ENCODE results near the gene CNTNAP2. TPM values are rescaled to one million over a fixed set of nuclear protein-coding genes. Genes with fewer than 3 reads are reported as not detected.

CNTNAP2 gene
- total and polyA plus RNA-seq, 4 donors: 0.14 to 2.3 (median 1.1) TPM

DNA sequence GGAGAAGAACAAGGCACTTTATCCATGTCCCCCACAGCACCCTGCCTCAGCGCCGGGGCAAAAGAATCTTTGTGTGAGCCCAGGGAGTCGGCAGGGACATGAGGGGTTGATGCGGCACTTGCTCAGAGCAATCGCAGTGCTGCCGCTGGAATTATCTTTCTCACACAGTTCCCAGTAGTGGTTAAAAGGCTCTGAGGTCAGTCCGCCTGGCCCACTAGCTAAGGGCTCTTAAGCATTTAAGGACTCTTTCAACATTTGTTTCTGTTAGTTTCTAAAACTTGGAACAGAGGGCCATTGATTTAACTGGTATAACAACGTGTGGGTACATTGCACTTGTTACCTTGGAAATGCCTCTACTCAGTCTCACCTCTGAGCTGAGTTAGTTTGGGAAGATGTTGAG, 2266.0 kb downstream of the CNTNAP2 start (continued):
- TF ChIP-seq, protein P1, sequence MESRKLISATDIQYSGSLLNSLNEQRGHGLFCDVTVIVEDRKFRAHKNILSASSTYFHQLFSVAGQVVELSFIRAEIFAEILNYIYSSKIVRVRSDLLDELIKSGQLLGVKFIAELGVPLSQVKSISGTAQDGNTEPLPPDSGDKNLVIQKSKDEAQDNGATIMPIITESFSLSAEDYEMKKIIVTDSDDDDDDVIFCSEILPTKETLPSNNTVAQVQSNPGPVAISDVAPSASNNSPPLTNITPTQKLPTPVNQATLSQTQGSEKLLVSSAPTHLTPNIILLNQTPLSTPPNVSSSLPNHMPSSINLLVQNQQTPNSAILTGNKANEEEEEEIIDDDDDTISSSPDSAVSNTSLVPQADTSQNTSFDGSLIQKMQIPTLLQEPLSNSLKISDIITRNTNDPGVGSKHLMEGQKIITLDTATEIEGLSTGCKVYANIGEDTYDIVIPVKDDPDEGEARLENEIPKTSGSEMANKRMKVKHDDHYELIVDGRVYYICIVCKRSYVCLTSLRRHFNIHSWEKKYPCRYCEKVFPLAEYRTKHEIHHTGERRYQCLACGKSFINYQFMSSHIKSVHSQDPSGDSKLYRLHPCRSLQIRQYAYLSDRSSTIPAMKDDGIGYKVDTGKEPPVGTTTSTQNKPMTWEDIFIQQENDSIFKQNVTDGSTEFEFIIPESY (IDR thresholded peaks at IDR 0.05): no peak
- TF ChIP-seq RXRA (IDR thresholded peaks at IDR 0.05) (no peak), GABPA (IDR thresholded peaks at IDR 0.05 in 1 of 2, conservative IDR thresholded peaks at IDR 0.05 in 1 of 2) (no peak)

DNA sequence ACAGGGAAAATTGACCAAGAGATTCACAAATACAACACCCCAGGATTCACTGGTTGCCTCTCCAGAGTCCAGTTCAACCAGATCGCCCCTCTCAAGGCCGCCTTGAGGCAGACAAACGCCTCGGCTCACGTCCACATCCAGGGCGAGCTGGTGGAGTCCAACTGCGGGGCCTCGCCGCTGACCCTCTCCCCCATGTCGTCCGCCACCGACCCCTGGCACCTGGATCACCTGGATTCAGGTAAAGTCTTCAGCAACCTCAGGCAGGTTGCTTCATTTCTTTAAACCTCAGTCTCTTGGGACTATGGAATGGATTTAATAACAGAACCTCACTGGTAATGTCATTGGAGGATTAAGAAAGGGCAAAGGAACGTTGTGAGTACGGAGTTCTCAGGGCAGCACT, 2267.1 kb downstream of the CNTNAP2 start:
- no peak for DNase-seq (ENCODE audit: low spot score)
- TF ChIP-seq GABPA (IDR thresholded peaks at IDR 0.05 in 1 of 2, conservative IDR thresholded peaks at IDR 0.05 in 1 of 2): no peak
- TF ChIP-seq, protein P1 (IDR thresholded peaks at IDR 0.05): no peak
- TF ChIP-seq, protein P2, sequence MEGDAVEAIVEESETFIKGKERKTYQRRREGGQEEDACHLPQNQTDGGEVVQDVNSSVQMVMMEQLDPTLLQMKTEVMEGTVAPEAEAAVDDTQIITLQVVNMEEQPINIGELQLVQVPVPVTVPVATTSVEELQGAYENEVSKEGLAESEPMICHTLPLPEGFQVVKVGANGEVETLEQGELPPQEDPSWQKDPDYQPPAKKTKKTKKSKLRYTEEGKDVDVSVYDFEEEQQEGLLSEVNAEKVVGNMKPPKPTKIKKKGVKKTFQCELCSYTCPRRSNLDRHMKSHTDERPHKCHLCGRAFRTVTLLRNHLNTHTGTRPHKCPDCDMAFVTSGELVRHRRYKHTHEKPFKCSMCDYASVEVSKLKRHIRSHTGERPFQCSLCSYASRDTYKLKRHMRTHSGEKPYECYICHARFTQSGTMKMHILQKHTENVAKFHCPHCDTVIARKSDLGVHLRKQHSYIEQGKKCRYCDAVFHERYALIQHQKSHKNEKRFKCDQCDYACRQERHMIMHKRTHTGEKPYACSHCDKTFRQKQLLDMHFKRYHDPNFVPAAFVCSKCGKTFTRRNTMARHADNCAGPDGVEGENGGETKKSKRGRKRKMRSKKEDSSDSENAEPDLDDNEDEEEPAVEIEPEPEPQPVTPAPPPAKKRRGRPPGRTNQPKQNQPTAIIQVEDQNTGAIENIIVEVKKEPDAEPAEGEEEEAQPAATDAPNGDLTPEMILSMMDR (IDR thresholded peaks at IDR 0.05; ENCODE audit: low read depth, low read length, missing input control): no peak
- TF ChIP-seq, protein P3, sequence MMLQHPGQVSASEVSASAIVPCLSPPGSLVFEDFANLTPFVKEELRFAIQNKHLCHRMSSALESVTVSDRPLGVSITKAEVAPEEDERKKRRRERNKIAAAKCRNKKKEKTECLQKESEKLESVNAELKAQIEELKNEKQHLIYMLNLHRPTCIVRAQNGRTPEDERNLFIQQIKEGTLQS (IDR thresholded peaks at IDR 0.05): no peak
- no peak for TF ChIP-seq EGR1 (IDR thresholded peaks at IDR 0.05; ENCODE audit: low read depth in 2 of 2)
- TF ChIP-seq FOXA1 (IDR thresholded peaks at IDR 0.05): no peak
- no peak for TF ChIP-seq HNF4A (conservative IDR thresholded peaks at IDR 0.05)
- TF ChIP-seq RAD21 (IDR thresholded peaks at IDR 0.05): no peak
- no peak for TF ChIP-seq YY1 (IDR thresholded peaks at IDR 0.05)
- TF ChIP-seq, protein P4, sequence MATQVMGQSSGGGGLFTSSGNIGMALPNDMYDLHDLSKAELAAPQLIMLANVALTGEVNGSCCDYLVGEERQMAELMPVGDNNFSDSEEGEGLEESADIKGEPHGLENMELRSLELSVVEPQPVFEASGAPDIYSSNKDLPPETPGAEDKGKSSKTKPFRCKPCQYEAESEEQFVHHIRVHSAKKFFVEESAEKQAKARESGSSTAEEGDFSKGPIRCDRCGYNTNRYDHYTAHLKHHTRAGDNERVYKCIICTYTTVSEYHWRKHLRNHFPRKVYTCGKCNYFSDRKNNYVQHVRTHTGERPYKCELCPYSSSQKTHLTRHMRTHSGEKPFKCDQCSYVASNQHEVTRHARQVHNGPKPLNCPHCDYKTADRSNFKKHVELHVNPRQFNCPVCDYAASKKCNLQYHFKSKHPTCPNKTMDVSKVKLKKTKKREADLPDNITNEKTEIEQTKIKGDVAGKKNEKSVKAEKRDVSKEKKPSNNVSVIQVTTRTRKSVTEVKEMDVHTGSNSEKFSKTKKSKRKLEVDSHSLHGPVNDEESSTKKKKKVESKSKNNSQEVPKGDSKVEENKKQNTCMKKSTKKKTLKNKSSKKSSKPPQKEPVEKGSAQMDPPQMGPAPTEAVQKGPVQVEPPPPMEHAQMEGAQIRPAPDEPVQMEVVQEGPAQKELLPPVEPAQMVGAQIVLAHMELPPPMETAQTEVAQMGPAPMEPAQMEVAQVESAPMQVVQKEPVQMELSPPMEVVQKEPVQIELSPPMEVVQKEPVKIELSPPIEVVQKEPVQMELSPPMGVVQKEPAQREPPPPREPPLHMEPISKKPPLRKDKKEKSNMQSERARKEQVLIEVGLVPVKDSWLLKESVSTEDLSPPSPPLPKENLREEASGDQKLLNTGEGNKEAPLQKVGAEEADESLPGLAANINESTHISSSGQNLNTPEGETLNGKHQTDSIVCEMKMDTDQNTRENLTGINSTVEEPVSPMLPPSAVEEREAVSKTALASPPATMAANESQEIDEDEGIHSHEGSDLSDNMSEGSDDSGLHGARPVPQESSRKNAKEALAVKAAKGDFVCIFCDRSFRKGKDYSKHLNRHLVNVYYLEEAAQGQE (IDR thresholded peaks at IDR 0.05): no peak
- TF ChIP-seq FOXA2 (IDR thresholded peaks at IDR 0.05): no peak
- TF ChIP-seq RXRA (IDR thresholded peaks at IDR 0.05): no peak
- no peaks in the 10 kb centered on the region for H3K27me3 ChIP-seq (ENCODE audit: control insufficient read depth in 4 of 4, insufficient read depth in 4 of 4, low read length in 3 of 4)
- H3K9ac ChIP-seq (ENCODE audit: low read depth in 1 of 2, low read length in 2 of 2): no peak overlapping the region
- no peak overlapping the region for H3K27ac ChIP-seq (ENCODE audit: low read depth in 1 of 2, low read length in 2 of 2)
- H3K4me1 ChIP-seq (ENCODE audit: control insufficient read depth in 4 of 4, insufficient read depth in 4 of 4, low read length in 3 of 4): peaks cover 0 to 4% (median 2%) of the 10 kb centered on the region in 4 donors
- WGBS: 95% methylated on average over 14 of the region's 14 CpGs
- no peaks in the 10 kb centered on the region for H3K9me3 ChIP-seq (ENCODE audit: control insufficient read depth in 4 of 4, low read length in 3 of 4)
- H3K36me3 ChIP-seq (ENCODE audit: control insufficient read depth in 4 of 4, insufficient read depth in 3 of 4, low read depth in 1 of 4, low read length in 3 of 4): no peaks in the 10 kb centered on the region
- H3K4me3 ChIP-seq (ENCODE audit: low read depth in 1 of 3, low read length in 3 of 3): no peak overlapping the region
